ENCODE data around the gene CCNK.
A peak's percentile ranks its signal among the peaks of the same experiment; 100 is the strongest.

Gene CCNK

DNA sequence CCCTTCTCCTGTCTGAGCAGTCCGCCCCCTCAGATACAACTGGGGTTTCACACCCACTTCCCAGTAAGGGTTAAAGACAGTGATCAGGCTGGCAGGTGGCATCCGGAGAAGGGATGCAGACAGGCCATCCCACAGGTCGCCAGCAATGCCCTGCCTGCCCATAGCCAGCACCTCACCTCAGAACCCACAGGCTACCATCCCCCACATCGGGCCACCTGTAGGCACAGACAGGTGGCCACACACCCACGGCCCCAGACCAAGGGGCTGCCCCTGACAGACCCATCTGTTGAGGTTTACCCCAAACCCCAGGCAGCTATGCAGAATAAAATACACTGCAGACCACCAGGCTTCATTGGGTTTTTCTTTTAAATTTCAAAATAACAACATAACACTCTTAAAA, 57.5 kb downstream of the CCNK start:
- DNase-seq = no peak

DNA sequence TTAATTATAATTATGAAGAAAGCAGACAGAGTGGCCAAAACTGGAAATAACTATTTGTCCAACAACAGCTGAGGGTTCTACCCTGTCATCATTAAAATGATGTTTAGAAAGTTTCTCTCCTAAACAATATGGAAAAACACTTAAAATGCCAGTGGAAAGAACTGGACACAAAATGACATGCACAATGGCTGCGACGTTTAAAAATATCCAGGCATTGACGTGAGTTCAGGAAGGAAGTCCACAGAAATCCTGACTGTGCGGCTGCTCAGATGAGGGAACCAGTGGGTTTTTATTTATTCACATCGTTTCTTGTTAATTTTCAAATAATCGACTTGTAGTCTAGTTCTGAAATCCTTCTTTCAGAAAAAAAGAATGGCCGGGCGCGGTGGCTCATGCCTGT, 58.3 kb downstream of the CCNK start:
- no peak for DNase-seq

DNA sequence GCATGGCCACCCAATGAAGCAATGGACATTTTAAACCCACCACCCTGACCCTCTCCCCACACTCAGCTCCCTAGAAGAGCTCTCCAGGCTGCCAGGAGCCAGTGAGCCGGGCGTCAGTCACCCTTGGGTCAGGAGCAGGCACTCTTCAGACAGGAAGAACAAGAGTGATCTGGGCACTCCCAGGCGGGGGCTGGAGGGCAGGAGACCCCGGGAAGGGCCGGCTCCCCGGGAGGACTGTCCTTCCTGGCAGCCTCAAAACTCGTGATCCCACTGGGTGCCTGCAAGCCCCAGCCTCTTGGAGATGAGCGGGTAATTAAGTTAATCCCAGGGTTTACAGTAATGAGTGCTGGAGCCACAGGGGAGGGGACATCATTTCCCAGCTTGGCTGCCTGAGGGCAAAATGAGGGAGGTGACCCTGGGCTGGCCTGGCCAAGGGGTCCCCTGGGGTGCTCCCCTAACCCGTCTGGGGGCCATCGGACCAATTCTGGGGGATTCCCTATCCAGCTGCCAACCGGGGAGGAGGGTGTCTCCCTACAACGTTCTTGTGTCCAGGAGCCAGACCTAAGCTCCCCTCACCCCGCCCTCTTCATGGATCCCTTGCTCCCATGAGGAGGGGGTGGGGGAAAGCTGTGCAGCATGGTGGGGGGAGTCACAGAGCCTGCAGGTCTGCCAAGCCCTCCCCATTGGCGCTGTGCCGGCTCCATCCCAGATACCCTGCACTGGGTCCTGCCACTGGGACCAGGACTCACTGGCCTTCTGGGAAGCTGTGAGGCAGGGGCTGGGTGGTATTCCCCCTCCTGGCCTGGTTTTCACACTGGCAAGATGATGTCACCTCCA, 59.2 kb downstream of the CCNK start:
- DNase-seq = peak; percentile 67

DNA sequence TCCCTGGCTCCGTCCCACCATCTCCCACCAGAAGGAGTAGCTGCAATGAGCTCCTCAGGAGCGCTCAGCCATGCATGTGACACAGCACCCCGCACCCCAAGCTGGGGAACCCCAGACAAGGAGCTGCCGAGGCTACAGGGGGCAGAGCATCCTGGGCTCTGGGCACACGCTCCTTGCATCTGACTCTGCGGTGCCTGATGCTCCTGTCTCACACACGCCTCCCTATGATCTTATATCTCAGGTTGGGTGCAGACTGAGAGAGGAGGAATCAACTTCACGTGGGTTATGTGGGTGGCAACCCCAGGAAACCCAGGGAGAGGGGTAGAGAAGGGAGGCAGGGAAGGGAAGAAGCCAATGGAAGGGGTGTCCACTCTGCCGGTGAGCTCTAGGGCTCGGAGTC, 60.0 kb downstream of the CCNK start:
- no peak for DNase-seq

DNA sequence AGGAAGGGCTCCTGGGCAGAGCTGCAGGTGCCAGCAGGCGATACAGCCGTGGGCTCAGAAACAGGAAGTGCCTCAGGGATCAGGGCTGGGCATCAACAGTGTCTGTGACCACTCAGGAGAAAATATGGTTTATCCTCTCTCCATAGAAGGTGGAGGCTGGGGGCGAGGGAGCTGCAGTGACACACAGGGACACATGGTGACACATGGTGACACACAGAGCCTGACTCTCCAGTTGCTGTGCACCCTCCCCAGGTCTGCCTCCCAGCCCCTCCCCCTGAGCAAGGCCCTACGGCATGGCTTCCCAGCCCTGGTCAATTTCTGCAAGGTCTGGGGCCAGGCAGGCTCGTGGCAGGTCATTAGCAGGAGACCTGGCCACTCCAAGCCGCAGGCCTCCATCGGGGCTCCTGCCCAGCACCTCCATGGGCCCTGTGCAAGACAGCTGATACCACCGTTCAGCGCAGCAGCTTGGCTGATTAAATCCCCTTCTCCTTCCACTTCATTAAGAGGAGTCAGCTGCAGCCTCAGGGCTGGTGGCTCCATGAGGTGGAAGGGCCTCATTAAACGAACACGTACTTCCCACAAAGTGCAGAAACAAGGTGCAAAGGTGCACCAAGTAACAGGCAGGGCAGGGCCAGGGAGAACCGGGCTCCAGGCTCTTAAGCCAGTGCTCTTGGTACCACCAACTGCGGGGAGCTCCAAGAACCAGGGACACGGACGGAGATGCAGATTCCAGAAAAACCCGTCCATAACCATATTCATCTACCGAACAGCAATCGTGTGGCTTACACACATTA, 60.7 kb downstream of the CCNK start:
- DNase-seq = peak; percentile 83

DNA sequence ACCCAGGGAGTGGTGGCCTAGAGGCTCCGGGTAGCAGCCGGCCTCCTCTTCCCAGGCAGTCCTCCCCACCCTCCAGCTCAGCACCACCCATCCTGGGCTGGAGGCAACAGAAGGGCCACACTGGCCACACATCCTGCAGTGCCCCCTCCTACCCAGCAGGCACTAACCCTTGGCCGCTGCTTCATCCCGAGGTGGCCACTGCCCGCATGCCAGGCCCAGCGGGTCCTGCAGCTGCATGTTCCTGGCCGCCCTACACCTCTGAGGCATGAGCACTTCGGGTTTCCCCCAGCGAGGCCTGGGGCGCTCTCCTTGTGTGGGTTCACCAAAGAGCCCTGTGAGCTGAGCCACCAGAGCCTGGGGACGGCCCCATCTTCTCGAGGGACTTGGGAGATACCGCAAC, 61.4 kb downstream of the CCNK start:
- DNase-seq = no peak

DNA sequence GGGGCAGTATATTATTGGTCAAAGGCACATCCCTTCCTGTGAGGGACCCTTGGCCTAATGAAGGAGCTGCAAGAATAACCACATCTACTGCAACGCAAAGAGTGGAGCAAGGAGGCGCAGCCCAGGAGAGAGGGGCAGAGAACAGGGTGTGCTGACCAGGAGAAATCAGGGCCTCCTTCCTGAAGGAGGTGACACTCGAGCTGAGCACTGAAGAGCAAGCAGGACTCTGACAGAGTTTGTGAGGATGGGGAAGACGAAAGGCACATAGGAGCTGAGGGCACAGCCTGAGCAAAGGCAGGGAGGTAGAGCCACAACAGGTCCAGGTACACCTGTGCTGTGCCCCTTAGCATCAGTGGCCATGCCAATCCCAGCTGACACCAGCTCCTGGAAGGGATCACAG, 62.2 kb downstream of the CCNK start:
- DNase-seq = no peak

DNA sequence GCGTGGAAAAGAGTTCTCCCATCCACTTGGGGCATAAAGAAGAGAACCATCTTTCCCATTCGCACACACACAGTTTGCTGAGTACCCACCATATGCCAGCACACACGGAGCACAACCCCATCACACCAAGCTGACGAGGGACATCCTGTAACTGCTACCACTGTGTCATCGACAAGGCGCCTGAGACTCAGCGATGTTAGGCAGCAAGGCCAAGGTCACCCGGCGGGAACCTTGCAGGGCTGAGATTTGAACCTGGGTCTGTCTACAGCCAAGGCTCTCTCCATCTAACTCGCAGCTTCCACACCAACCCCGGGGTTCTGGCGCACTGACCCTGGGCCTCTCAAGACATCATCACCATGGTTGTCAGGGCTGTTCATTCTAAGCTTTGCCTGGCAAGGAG, 62.8 kb downstream of the CCNK start:
- no peak for DNase-seq

DNA sequence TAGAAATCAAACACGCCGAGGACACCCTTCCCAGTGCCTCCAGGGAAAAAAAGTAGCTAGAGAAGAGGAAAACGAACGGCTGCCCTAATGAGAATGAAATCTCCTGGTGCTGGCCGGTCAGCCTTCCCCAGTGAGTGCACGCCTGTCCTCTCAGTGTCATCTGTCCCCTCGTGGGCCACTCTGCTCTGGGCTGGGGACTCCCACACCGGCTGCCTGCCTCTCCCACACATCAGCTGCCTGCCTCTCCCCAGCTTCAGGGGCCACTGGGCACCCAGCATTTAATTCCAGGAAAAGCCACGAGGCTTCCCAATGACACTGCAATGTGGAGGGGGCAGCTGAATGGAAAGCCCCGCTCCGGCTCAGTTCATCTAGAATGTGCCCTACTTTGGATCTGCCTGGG, 63.8 kb downstream of the CCNK start:
- peak; percentile 49 for DNase-seq

DNA sequence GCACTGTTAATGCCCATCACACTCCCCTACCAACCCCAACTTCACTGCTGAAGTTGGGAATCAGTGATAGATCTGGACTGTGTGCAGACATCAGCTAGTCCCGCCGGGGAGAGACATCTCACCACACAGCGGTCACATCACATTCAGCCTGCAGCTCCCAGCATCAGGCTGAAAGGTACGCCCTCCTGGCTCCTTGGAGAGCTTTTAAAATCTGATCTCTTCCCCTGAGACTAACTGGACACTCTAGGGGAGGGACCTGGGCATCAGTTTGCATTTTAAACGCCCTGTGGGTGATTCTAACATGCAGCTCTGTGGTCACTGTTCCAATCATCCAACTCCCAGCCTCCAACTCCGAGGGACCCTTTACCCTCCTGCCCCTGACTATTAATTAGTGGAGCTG, 64.4 kb downstream of the CCNK start:
- DNase-seq = peak; percentile 61

DNA sequence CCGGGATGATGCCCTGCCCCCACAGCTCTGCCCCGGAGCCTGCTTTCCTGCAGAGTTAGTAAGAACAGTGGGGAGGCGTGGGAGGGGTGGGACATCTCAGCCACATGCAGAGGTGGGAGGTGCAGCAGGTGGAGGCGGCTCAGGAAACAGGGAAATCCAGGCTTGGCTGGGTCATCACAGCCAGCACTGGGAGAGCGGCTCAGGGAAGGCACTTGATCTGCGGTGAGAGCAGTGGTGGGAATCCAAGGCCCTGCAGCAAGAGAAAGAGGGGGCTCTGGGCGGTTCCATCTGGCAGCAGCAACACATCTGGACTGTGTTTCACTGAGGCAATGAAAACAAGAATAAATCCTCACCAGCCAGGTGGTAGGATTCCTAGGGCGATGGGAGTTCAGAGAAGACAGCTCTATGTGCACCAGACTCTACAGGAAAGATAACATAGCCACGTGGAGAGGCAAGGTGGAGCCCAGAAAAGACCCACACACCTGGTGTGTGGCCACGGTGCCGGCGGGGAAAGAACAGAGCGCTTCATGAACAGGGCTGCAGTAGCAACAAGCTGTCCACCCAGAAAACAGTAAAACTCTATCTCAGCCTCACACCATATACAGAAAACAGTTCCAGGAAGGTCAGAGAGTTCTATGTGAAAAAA, 65.1 kb downstream of the CCNK start:
- peak; percentile 66 for DNase-seq

DNA sequence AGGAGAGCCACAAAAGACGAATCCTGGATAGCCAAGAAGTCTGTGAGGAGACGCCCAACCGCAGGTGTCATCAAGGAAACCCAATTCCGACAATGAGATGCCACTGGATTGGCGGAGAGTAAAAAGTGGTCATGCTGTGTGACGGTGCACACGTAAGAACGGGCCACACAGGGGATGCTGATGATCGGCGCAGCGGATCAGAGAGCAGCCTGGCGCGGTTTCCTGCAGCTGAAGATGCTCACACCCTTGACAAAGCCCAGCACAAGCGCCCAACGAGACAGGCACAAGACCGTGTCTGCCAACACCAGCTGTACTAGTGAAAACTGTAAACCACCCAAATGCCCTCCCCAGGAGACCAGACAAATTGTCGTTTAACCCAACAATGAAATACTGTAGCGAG, 67.0 kb downstream of the CCNK start:
- no peak for DNase-seq

DNA sequence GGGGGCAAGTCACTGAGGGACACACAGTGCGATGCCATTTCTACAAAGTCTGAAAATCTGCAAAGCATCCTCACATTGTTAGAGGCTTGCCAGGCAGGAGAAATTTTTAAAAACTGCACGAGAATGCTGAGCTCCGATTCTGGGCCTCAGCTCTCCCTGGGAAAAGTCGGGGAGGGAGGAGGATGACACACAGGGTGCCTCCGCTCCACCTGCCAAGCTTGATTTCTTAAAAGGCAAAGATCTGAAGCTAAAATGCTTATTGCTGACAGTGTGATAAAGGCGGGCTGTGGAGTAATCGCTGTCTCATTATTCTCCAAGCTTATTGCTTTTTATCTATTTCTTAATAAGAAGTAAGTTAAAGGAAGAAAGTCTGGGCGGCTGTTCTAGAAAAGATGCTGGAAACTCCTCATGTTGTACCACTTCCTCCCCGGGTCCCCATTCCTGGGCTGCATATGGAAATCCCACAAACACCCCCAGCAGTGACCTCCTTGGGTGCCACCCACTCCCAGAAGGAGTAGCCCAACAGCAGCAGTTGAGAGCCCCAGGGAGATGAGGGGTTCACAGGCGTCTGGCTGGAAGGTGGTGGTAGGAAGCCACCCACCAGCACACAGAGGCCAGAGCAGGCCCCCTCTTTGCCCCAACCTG, 67.8 kb downstream of the CCNK start:
- DNase-seq = peak; percentile 38

DNA sequence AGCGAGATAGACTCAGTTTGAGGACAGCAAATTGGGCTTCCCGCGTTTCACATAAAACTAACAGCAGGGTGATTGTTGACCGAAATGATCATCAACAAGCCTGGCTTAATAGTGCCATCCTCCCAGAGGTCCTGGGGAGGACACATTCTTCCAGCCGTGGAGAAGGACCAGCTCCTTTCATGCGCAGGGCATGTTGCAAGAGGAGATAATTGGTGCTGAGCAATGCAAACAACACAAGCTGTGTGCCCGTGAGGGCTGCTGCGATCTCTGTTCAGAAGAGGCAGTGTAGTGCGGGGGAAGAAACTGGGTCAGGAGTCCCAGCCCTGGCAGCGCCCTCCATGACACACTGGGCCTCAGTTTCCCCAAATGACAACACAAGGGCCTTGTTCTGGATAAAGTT, 68.5 kb downstream of the CCNK start:
- DNase-seq = peak; percentile 51

DNA sequence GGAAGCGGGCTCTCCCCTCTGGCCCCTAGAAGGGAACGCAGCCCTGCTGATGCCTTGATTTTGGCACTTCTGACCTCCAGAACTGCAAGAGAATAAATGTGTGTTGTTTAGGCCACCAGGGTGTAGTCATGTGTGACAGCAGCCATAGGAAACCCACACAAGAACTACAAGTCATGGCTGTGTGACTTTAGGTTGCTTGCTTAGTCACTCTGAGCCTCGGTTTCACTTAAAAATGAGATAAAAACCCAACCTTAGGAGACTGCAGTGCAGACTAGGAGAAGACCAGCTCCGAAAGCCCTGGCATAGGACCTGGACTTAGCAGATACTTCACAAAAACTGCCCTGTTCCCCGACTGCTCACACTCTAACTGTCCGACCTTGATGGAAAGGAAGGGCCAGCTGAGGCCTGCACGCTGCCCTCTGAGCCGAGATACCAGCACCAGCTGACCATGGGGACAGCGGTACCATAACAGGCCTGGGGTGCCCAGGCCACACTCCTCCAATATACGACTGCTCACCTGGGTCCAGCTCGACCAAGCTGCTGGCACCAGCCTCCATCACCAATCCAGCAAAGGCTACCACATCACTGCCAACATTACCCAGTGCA, 69.3 kb downstream of the CCNK start:
- no peak for DNase-seq

DNA sequence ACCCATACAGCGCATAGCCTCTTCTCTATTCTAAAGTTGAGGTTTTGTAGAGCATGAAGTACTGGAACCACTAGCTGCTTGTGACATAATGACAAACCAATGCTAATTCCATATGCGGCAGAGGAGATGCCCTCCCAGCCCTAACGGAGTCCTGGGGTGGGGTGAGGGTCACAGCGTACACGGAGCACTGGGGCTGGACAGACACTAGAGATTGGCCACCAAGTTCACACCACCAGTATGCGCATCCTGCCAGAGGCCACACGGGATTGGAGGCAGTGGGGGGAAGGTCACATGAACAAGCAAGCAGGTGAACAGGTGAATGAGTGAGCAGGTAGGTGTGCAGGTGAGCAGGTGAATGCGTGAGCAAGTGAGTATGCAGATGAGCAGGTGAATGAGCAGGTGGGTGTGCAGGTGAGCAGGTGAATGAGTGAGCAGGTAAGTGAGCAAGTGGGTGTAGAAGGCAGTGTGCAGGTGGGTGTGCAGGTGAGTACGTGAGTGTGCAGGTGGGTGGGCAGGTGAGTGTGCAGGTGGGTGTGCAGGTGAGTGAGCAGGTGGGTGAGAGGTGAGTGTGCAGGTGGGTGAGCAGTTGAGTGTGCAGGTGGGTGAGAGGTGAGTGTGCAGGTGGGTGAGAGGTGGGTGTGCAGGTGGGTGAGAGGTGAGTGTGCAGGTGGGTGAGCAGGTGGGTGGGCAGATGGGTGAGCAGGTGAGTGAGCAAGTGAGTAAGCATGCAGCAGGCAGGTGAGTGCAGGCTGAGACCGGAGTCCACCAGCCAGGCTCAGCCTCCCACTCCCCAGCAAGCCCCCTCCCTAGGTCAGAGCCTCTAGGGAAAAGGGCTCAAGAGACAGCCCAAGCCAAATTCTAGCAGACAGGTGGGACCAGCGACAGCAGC, 70.1 kb downstream of the CCNK start:
- no peak for DNase-seq

DNA sequence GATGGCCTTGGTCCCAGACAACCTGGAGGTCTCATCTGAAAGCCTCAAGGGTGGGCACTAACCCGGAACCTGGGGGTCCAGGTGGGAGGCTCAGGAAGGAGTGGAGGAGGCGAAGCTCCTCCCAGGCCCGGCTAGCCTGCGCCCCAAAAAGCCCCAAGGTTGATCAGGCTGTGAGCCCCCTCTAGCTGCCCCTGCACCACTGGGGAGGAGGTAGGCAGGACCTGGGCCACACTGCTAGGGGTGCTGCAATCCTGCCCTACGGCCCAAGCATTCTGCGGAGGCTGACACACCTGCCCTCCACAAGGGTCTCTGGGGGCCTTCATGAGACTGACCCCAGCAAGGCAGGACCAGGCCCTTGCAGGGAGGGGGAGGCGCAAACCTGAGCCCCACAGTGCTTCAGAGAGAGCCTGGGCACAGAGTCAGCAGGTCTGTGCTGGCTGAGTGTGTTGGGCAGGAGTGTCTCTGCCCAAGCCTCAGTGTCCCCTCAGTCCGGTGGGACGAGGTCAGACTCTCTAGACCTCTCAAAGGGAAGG, 70.9 kb downstream of the CCNK start:
- DNase-seq = no peak

DNA sequence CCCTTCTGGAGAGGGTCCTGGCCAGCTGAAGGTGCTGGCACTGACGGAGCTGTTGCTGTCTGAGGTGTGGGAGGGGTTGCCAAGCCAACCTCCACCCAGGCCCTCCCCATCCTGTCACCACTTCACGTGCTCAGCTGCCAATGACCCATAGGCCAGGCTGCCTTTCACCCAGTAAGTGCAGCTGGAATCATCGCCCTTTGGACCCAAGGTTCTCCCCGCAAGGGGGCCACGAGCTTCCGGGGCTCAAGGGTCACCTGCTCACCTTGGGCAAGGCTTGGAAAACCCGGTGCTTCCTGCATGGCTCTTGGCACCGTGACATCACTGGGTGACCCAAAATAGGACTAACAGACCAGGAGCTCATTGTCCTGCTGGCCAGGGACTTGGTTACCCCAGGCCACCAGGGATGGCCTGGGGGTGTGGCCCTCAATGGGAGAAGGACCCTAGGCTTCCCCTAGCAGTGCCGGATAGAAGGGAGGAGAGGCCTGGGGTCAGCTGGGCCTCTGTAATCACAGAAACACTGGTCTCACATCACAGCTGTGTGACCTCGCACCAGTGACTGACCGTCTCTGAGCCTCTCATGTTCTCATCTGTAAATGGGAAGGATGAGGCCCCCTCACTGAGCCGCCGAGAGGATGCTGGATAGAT, 71.5 kb downstream of the CCNK start:
- DNase-seq = no peak

DNA sequence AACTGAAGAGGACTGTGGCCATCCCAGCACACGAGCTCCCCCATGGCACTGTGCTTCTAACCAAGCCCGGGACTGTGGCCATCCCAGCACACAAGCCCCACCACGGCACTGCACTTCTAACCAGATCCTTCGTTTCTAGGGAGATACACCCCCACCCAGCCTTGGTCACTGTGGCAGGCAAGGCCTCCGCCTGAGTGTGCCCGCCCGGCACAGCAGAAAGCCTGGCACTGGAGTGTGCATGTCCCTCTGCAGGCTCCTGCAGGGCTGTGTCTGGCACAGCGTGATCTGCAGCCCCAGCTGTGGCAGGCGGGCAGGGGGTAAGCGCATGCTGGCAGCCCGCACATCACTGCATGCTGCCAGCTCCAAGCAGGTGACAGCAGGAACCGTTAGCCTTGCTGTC, 73.0 kb downstream of the CCNK start:
- DNase-seq = no peak

DNA sequence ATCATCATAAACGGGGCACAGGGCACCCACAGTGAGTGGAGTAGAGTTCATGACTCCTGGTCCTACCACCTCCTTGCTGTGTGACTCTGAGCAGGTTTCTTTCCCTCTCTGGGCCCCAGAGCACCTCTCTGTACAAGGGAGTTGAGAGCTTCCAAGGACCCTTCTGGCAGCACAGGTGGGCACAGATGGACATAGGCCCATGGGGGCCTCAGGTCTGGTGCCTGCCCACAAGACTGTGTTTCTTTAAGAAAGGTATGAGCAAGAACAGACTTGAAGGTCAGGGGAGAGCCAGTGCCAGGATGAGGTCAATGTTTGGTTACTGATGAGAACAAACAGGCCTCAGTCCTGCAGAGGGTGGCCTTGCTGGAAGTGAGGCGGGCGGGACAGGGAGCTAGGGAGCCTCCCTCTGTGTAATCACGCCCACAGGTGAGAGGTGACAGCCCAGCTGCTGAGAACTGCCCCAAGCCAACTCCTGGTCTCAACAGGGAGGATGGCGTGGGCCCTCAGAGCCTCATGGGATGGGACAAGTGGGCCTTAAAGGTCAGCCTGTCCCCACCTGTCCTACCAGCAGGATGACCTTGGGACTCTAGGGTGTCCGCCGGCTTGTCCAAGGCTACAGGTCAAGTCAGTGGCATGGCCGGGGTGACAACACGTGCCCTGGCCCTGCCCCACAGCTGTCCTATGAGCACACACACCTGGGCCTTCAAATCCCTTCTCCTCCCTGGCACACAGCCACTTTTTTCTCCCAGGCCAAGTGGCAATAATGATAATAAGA, 73.7 kb downstream of the CCNK start:
- DNase-seq = no peak
